ENCODE data around the gene TSKU. TPM values are rescaled to one million over a fixed set of nuclear protein-coding genes. Genes with fewer than 3 reads are reported as not detected.
A peak's percentile ranks its signal among the peaks of the same experiment; 100 is the strongest.

Gene TSKU
- total RNA-seq, 2 donors from 2014 or later, result 18.7 to 46.6 TPM

GRCh38 chr11:76773921-76774361 lies 9.2 kb upstream of the TSKU start:
- Histone ChIP-seq H3K27me3 (peaks cover 0 to 2% of the 10 kb centered on the region in 2 donors), H3K9me3 (peaks cover 0 to 20% of the 10 kb centered on the region in 2 donors), H3K36me3 (no peaks in the 10 kb centered on the region), H3K4me1 (peaks cover 0 to 58% of the 10 kb centered on the region in 2 donors), H3K27ac (peak overlapping the region; percentile 45 to 61), H3K4me3 (no peak overlapping the region)
- peak; percentile 86 for DNase-seq (ENCODE audit: low spot score)
- TF ChIP-seq CTCF (IDR thresholded peaks at IDR 0.05), result no peak

GRCh38 chr11:76776472-76776871 lies 6.7 kb upstream of the TSKU start:
- H3K27ac ChIP-seq, result no peak overlapping the region
- no peak overlapping the region for H3K4me3 ChIP-seq
- peaks cover 0 to 20% of the 10 kb centered on the region in 2 donors for H3K9me3 ChIP-seq
- peaks cover 0 to 39% of the 10 kb centered on the region in 2 donors for H3K4me1 ChIP-seq
- peaks cover 0 to 2% of the 10 kb centered on the region in 2 donors for H3K27me3 ChIP-seq
- no peak for TF ChIP-seq CTCF (IDR thresholded peaks at IDR 0.05)
- H3K36me3 ChIP-seq, result no peaks in the 10 kb centered on the region
- no peak for DNase-seq (ENCODE audit: low spot score)

- no peak for DNase-seq (ENCODE audit: low spot score)
- TF ChIP-seq CTCF (IDR thresholded peaks at IDR 0.05), result no peak
These were observed 5.9 kb upstream of the TSKU start for GRCh38 chr11:76777305-76777704.

GRCh38 chr11:76777876-76778275 lies 5.3 kb upstream of the TSKU start:
- Histone ChIP-seq H3K4me1 (peaks cover 0 to 30% of the 10 kb centered on the region in 2 donors), H3K36me3 (no peaks in the 10 kb centered on the region), H3K9me3 (peaks cover 0 to 20% of the 10 kb centered on the region in 2 donors), H3K27me3 (peaks cover 0 to 2% of the 10 kb centered on the region in 2 donors), H3K4me3 (no peak overlapping the region), H3K27ac (no peak overlapping the region)
- DNase-seq (ENCODE audit: low spot score), result no peak
- TF ChIP-seq CTCF (IDR thresholded peaks at IDR 0.05), result no peak

More at GRCh38 chr11:76777305-76777704, 5.9 kb upstream of the TSKU start:
- no peaks in the 10 kb centered on the region for H3K36me3 ChIP-seq
- H3K9me3 ChIP-seq, result peaks cover 0 to 20% of the 10 kb centered on the region in 2 donors
- peaks cover 0 to 2% of the 10 kb centered on the region in 2 donors for H3K27me3 ChIP-seq
- no peak overlapping the region for H3K27ac ChIP-seq
- no peak overlapping the region for H3K4me3 ChIP-seq
- peaks cover 0 to 36% of the 10 kb centered on the region in 2 donors for H3K4me1 ChIP-seq

- no peak for TF ChIP-seq CTCF (IDR thresholded peaks at IDR 0.05)
- Histone ChIP-seq H3K4me1 (peaks cover 0 to 27% of the 10 kb centered on the region in 2 donors), H3K27me3 (peaks cover 0 to 2% of the 10 kb centered on the region in 2 donors), H3K27ac (no peak overlapping the region), H3K36me3 (no peaks in the 10 kb centered on the region), H3K4me3 (no peak overlapping the region), H3K9me3 (peaks cover 0 to 20% of the 10 kb centered on the region in 2 donors)
- DNase-seq (ENCODE audit: low spot score), result no peak
These were observed 4.3 kb upstream of the TSKU start for GRCh38 chr11:76778874-76779273.

Measured in right atrium auricular region (tissue), 2 donors.